CD1c-positive myeloid dendritic cell (primary cell): ENCODE data around the gene TRMT112.

Experiments used
- DNase-seq: peaks from one replicate; pipeline ENCODE4 v3.0.0-alpha.2; 2016; ENCODE audit errors: extremely low spot score

The TRMT112 gene

DNA sequence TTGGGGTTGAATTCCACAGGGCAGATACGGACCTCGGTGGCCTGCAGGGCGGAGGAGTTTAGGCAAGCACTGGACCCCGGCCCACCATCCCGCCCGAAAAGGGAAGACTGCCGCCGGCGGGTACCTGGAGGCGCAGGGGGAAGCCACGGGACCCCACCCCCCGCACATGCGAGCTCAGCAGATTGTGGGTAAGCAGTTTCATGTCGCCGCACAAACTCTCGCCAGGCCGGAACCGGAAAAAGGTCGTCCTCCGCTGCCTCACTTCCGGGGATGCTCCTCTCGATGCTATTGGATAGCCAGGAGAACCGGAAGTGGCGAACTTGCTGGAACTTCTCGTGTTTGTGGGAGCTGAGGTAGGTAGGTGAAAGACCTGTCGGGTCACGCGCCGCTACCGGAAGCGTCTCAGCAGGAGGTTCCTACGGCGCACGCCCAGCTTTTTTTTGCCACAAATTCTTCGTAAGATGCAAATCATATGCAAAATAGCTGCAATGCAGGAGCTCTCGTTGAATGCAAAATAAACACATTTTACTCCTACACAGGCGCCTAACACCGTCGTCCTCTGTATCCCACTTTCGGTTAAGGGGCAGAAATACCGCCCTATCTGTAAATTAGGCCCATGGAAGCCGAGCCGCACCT lies at the start of gene TRMT112:
Gene TRMT112, minus strand, starts transcription at position 235 of the 636 bp plus-strand sequence. Its CDS starts 33 bp downstream, at position 202.
- DNase-seq: peak; percentile 99

GRCh38 chr11:64366751-64367150 lies 49.4 kb upstream of the TRMT112 start:
- DNase-seq: no peak

DNA sequence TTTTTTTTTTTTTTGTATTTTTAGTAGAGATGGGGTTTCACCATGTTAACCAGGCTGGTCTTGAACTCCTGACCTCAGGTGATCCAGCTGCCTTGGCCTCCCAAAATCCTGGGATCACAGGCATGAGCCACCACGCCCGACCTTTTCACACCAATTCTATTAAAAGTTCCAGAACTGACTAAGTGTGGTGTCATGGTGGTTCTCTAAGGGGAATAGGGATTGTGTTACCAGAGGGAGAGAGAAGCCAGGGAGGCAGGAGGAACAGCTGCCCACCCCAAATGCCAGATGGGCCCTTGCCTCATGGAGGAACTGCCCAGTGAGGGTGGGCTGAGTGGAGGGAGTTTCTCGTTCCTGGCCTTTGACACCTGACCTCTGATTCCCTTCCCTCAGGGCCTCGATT lies 47.6 kb upstream of the TRMT112 start:
- no peak for DNase-seq

DNA sequence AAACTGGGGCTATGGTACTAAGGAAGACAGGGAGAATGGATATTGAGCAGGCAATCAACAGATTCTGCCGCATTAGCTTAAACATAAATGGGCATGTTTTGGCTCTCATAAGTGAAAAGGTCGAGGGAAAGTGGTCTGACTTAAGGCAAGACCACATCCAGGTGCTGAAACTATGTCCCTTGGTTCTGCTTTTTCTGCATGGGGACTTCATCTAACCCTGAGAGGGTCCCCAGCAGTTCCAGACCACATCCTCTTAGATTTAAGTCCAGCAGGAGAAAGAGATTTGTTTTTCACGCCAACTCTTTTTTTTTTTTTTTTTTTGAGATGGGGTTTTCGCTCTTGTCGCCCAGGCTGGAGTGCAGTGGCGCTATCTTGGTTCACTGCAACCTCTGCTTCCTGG lies 47.1 kb upstream of the TRMT112 start:
- no peak for DNase-seq

GRCh38 chr11:64362339-64362738 lies 45.0 kb upstream of the TRMT112 start:
- DNase-seq: no peak

- no peak for DNase-seq
These were observed 44.3 kb upstream of the TRMT112 start for GRCh38 chr11:64361659-64362058.

DNA sequence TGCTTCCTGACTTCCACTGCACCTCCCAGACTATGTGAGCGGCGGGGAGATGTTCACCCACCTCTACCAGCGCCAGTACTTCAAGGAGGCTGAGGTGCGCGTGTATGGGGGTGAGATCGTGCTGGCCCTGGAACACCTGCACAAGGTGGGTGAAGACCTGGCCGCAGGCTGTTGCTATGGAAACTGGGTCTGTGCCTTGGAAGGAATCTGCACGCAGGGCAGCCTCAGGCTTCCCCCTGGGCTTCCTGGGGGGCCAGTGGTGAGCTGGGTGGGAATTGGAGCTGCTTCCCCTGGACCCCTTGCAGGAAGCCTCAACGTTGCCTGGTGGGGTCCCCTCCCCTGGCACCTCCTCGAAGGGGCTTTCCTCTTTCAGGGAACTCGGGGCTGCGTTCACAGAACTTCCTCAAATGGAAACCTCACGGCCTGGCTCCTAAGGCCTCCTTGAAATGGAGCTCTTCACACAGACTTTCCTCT lies 43.1 kb upstream of the TRMT112 start:
- DNase-seq: peak; percentile 60

DNA sequence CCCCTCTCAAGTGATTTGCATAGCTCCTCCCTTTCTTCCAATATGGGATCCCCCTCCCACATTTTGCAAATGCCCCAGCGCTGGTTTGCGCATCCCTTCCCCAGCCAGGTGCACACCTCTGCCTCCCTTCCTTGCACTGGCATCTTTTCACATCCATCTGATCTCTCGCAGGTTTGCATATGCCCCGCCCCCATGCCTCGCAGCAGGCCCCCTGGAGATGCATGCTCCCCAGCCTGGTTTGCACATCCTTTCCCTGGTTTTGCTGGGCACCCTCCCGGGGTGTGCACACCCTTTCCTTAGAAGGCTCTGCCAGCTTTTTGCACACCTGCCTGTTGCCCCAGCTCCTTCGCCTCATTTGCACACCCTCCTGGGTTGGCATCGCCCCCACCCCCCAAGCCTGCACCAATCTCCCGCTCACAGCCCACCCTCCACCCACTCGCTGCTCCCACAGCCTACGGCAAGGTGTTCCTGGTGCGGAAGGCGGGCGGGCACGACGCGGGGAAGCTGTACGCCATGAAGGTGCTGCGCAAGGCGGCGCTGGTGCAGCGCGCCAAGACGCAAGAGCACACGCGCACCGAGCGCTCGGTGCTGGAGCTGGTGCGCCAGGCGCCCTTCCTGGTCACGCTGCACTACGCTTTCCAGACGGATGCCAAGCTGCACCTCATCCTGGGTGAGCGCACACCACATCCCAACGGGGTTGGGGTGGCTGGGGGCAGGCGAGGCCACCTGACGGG lies 42.5 kb upstream of the TRMT112 start:
- DNase-seq: peak; percentile 57

DNA sequence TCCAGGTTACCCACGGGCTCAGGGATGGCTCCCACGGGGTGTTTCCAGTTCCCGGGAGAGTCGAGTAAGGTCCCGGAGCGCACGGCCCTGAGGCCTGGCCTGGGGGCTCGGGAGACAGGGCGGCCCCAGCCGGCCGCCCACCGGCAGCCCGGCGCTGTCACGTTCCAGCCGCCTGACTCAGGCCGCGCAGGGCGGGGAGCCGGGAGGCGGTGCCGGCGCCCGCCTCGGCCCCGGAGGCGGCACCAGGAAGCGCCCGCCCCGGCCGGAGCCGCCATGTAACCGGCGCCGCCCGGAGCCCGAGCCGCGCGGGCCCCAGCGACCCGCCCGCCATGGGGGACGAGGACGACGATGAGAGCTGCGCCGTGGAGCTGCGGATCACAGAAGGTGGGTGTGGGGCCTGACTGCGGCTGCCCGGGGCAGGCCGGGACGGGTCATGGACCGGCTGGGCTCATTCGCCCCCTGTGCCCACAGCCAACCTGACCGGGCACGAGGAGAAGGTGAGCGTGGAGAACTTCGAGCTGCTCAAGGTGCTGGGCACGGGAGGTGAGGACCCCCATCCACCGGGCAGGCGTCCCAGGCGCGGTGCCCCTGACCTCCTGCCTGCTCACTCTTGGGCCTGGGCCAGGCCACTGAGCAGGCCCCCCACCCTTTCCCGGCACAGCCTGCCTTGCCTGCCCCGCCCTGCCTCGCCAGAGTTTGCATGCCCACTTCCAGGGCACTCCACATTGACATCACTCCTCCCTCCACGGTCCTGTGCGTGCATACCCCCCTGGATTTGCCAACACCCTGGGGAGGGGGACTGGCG lies 41.8 kb upstream of the TRMT112 start, which contains the start of gene RPS6KA4:
Gene RPS6KA4, plus strand, starts transcription at position 256 of the 805 bp plus-strand sequence. Its CDS starts 74 bp downstream, at position 330.
- peak; percentile 89 for DNase-seq

GRCh38 chr11:64358536-64358906 lies 41.2 kb upstream of the TRMT112 start:
- DNase-seq: no peak

DNA sequence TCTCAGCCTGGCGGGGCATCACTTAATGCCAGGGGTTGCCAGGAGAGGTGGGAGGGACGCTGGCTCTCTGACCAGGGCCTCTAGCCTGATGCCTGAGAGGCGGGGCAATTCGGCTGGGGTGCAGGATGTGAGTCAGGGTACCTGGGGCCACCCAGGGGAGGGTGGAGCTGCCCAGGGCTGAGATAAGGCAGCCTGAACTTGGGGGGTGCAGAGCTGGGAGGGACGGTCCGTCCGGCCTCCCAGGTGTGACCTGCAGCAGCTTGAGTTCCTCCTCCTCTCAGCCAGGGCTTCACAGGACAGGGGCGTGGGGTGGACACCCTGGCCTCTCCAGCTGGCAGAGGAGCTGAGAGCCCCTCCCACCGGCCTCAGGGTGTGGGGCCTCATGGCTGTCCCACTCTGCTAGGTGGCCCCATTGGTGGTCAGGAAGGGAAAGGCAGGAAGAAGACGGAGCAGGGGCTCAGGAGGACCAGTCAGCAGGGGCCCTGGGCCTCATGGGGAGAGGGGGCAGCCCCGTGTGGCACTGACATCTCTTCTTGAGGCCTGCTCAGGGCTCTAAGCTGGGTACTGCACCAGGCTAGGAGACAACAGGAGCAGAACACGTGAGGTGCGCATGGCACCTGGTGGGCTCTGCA lies 40.7 kb upstream of the TRMT112 start:
- DNase-seq: no peak

- no peak for DNase-seq
These were observed 40.1 kb upstream of the TRMT112 start for GRCh38 chr11:64357446-64357845.

DNA sequence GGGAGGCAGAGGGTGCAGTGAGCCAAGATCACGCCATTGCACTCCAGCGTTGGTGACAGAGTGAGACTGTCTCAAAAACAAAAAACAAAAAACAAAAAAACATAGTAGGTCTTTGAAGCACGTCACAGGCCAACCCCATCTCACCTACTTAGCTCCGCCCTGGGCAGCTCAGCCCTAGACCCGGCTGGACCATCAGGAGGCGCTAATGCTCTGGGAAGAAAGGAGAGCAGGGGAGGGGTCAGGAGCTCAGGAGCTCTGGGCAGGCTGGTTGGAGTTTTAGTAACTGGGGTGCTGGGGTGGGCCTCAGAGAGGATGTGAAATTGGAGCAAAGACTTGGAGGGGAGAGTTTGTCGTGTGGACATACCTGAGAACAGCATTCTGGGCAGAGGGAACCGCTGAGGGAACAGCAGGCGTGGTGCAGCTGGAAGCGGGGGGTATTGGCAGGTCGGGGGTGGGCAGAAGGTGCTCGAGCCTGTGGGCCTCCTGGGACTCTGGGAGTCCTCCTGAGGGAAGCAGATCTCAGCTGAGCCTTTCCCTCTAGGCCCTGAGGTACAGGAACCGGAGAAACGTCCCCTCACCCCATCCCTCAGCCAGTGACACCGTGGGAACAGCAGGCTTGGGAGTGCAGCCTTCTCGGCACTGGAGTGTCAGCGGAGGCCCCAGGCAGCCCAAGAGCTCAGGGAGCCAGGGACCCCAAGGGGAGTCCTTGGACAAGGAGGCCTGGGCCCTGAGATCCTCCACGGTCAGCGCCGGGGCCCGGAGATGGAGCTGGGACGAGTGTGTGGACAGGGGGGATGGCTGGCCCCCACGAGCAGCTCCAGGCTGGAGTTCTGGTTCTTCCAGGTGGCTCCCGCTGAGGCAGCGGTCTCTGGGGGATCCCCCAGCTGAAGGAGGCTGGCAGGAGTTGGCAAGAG lies 39.4 kb upstream of the TRMT112 start:
- DNase-seq: peak; percentile 51

- DNase-seq: peak; percentile 73
These were observed 38.0 kb upstream of the TRMT112 start for GRCh38 chr11:64355078-64355940.

GRCh38 chr11:64353715-64354506 lies 36.6 kb upstream of the TRMT112 start:
- no peak for DNase-seq

GRCh38 chr11:64352995-64353714 lies 35.8 kb upstream of the TRMT112 start:
- DNase-seq: no peak

DNA sequence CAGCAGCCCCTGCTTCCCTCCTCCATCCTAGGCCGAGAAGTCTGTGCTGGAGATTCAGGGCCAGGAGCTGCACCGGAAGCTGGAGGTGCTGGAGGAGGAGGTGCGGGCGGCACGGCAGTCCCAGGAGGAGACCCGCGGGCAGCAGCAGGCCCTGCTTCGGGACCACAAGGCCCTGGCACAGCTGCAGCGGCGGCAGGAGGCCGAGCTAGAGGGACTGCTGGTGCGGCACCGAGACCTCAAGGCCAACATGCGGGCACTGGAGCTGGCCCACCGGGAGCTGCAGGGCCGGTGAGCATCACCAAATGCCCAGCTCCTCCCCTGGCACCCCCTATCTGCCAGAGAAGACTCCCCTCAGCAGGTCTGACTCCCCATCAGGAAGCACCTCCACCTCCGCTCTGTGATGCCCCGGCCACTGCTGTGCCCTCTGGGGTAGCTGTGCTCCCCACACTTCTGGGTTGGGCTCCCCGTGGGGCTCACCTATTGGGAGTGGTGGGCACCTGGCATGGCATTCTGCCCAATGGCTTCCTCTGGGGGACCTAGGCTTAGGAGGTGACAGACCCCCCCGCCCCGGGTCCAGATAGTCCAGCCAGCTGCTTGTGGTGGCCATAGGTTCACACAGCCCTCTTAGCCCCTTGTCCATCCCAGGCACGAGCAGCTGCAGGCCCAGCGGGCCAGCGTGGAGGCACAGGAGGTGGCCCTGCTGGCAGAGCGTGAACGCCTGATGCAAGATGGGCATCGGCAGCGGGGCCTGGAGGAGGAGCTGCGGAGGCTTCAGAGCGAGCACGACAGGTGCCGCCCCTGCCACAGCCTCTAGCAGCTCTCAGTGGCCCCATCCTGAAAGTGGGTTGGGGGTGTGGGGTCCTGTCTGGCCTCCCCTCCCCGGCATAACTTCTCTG lies 35.0 kb upstream of the TRMT112 start:
- DNase-seq: no peak
